GM19468 (cell line): ENCODE data around the gene EPHA10.
"Not testable (repeated sequence)": the region's sequence is repeated elsewhere in the genome, so short reads cannot be mapped to it uniquely, and the experiment has no call there.

Experiments
- ATAC-seq: cut with Tn5 transposase; IDR thresholded peaks from one replicate; pipeline ENCODE4 v1.9.1; 2021; ENCODE audit warnings: mild to moderate bottlenecking, moderate library complexity, moderate number of reproducible peaks; ENCODE audit not compliant: unreplicated experiment; ENCODE audit errors: extremely low read depth

Gene EPHA10

DNA sequence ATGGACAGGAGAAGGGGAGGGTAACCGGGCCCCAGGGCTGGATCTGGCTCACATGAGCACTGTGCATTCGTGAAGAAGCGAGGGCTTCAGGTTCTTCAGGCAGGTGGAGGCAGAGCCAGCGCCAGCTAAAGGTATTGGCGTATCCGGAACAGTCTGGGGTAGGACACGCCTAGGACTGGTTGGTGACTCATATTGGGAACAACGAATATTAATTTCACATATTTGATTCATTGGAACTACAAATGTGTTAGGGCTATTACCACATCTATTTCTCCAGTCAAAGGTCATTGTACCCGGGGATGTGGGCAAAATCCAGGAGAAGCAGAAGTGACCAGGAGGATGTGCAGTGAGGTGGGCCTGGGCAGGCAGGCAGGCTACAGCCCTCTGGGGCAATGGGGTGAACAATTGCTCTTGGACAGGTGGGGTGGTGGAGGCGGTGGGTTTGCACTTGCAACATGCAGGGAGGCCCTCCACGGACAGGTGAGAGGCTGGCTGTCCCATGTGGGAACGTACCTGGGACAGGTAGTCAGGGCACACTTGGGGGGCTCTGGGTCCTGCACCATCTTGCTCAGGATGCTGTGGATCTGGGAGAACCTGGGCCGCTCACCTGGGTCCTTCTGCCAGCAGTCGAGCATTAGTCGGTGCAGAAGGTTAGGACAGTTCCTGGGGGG is 45.9 kb downstream of the EPHA10 start:
- ATAC-seq: no peak

DNA sequence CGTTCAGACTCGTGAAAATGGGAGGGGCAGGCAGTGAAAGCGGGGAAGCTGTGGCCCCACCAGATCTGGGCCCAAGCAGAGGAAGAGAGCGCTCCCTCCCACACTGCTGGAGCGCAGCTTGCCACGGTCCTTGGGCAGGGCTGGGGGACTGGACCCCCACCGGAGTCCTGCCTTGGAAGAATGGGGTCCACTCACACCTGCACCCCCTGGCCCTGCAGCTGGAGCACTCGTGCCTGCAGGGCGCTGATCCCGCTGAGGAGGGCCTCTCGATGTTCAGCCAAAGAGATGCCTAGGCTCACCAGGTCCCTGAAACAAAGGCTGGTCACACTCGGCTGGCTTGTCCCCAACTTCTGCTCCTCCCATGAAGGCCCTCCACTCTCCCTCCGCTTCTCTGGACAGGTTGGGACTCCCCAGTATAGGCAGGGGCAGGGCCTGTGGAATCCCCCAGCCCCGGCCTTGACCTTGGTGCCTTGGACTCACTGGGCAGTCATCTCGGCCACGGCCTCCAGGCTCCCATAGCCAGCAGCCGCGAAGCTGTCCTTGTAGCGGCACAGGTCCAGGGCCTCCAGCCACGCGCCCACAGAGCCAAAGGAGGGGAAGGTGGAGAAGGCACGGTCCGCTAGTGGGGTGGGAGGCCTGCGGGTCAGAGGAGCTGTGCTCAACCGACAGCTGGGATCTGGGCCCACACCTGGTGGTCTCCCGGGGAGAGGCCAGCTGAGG is 46.6 kb downstream of the EPHA10 start:
- no peak for ATAC-seq

DNA sequence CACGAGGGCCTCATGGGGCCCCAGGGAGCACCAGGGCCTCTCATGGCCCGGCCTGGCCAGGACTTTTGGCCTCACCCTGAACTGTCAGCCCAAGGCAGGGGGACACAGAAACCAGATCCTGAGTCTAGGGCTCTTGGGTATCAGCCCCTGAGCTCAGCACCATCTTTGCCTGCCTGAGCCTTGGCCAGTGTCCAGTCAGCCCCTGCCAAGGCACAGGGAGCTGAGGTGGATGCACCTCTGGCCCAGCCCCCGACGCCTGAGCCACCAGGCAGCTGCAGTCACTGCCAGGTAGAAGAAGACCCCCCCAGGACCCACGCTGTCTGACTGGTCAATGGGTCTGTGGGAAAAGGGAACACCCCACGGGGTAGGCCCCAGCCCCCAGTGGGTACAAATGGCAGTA is 47.3 kb downstream of the EPHA10 start:
- no peak for ATAC-seq

DNA sequence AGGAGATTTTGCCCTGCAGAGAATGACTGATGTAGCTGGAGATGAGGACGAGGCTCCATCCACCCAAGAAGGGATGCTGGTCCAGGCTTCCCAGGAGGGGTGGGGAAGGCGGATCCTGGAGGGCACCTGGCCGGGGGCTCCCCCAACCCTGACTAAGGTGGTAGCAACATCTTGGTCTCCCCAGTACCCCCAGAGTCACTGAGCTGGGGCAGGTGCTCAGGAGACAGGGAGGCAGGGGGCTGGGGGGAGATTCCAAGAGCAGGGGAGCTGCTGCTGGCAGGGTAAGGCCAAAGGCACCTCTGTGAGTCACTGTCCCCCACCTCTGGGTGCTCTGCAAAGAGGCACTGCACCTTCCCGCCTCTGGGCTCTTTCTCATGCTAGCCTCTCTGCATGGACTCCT is 48.6 kb downstream of the EPHA10 start:
- ATAC-seq: no peak

DNA sequence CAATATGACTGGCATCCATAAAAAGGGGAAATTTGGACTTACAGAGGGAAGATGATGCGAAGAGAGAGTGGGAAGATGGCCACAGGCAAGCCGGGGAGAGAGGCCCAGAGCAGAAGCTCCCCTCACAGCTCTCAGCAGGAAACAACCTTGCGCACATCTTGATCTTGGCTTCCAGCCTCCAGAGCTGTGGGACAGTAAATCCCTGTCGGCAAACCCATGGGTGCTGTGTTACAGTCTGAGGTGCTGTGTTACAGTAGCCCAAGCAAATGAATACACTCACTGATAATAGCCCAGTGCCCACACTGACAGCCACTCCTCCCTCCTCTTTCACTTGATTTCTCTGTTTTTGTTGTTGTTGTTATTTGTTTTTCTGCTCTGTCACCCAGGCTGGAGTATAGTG is 50.2 kb downstream of the EPHA10 start:
- no peak for ATAC-seq

DNA sequence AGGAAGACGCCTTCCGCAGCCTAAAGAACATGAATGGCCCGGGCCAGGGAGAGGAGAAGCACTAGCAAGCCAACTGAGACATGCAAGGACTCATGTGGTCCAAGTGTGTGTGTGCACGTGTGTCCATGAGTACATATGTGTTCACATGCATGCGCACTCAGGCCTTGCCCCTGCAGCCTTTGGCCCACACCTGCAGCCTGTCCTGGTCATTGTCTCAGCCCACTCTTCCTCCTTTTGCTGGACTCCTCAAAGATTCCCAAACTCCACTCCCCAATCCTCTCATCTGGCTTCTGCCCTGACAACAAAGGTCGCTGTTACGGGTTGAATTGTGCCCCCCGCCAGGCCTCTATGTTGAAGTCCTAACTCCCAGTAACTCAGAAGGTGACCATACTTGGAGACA is 50.7 kb downstream of the EPHA10 start:
- ATAC-seq: no peak

DNA sequence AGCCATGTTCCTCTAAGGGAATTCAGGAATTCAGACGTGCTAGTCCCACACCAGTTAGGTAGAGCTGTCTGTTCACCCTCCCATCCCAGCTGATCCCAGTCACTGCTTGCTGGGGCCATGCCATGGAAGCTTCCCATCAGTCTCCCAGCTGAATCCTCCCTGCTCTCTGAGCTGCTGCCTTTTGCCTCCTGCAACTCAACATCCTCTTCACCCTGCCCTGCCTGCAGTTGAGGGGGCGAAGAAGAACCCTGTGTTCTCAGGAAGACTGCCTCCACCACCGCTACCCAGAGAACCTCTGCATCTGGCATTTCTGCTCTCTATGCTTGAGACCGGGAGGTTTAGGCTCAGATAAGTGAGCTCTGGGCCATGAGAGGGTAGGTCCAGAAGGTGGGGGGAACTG is 56.4 kb downstream of the EPHA10 start:
- ATAC-seq: no peak

DNA sequence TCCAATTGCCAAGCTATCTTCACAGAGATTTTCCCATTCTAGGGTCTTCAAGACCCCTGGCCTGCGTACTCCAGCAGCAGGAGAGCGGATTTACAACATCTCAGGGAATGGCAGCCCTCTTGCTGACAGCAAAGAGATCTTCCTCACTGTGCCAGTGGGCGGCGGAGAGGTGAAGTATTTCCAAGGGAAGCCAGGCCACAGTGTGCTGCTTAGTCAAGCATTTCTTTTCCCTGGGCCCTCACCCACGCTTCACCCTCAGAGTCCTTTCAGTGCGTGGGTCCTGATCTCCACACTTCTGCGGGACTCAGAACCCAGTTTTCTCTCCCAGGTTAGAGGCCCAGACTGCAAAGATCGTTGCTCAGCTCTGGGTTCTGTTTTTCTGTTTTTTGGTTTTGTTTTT is 59.5 kb downstream of the EPHA10 start:
- no peak for ATAC-seq

DNA sequence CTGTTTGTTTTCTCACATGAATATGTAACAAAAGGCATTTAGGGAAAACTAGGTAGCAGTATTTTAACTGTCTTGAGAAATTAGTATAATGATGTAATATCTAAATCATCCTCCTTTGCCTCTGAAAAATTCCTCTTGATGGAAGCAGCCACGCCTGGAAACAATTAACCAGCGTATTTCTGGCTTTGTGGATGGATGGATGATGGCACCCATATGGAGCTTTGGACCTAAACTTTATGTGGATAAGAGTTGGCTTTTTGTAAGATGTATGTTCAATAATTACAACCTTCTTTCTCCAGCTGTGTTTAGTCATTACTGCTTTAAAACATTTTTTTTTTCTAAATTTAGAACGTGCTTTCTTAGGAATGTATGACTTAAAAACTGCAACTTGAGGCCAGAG is 60.0 kb downstream of the EPHA10 start:
- ATAC-seq: no peak

DNA sequence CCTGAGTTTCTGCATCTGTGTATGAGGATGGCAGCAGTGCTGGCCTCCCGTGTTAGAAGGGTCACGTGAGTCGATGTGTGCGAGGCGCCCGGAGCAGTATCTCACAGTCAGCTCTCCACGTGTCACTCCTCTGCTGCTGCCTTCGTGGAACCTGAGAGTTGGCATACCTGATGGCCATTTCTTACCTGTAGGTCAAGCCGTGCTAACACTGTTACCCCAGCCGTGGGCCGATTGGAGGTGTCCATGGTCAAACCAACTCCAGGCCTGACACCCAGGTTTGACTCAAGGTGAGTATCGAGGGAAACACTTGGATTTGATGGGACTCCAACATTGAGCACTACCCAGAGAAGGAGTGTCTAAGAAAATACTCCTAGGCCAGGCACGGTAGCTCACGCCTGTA is 61.9 kb downstream of the EPHA10 start:
- no peak for ATAC-seq

DNA sequence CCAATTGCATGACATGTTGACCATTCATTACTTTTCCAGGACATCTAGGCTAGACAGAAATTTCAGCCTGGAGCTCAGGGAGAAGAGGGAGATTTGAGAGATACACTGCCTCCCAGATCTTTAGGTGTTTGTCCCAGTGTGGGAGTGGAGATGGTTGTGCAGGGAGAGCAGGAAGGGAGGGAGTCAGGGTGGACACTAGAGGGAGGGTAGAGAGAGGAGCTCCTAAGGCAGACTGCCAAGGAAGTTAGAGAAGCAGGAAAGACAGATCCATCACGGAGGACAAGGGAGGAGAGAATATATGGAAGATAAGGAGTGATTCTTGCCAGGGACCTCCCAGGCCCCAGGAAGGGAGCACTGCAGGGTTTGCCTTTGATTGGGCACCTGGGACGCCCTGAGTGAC is 63.9 kb downstream of the EPHA10 start:
- no peak for ATAC-seq

DNA sequence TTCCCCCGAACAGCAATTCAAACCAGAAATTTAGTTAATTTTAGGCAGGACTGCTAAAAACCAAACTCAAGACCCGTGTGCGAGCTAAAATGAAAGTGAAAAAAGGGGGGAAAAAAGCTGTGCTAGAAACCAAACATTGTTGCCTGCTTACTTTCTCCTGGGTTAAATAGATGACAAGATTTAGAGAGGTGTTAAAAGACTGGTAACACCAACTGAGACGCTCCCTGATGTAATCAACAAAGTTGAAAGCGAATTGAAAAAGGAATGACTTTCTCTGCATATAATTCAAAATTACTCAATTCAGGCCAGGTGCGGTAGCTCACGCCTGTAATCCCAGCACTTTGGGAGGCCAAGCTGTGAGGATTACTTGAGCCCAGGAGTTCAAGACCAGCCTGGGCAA is 65.8 kb downstream of the EPHA10 start:
- no peak for ATAC-seq

DNA sequence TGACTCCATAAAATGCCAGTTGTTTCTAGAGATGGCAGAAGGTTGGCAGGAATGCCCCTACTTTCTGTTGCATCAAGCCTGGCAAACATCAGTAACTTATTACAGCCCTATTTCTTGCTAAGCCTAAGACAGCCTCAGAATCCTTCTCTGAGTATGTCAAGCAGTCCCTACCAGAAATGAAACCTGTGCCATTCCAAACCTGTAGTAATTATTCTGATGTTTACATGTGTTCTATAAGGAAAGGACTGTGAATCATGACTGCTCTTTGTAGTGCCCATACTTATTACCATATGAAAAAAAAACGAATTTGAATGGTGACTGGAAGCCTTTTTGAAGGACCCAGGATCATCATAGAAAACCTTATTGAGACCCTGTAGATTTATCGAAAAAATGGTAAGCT is 67.2 kb downstream of the EPHA10 start:
- ATAC-seq: no peak

DNA sequence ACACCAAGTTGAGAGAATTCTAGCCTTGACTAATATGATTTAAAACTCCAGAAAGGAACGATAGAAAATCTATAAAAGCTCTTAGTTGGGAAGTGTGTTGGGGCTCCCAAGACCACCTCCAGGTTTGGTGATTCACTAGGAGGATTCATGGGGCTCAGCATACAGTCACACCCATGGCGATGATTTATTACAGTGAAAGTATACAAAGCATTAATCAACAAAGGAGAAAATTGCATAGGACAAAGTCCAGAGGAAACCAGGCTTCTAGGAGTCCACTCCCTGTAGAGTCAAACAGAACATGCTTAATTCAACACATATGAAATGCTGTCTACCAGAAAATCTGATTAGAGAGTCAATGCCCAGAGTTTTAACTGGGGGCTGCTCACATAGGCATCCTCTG is 67.8 kb downstream of the EPHA10 start:
- no peak for ATAC-seq

DNA sequence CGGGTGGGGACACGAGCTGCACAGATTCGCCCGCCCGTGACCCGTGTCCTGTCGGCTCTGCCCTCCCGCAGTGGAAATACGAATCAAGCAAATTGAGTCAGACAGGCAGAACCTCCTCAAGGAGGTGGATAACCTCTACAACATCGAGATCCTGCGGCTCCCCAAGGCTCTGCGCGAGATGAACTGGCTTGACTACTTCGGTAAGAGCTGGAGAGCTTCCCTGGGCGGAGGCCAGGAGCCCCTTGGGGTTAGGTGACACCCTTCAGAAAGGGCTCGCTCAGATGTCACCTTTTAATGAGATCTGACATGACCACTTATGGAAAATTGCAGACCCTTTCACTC is 72.1 kb downstream of the EPHA10 start:
- no peak for ATAC-seq

DNA sequence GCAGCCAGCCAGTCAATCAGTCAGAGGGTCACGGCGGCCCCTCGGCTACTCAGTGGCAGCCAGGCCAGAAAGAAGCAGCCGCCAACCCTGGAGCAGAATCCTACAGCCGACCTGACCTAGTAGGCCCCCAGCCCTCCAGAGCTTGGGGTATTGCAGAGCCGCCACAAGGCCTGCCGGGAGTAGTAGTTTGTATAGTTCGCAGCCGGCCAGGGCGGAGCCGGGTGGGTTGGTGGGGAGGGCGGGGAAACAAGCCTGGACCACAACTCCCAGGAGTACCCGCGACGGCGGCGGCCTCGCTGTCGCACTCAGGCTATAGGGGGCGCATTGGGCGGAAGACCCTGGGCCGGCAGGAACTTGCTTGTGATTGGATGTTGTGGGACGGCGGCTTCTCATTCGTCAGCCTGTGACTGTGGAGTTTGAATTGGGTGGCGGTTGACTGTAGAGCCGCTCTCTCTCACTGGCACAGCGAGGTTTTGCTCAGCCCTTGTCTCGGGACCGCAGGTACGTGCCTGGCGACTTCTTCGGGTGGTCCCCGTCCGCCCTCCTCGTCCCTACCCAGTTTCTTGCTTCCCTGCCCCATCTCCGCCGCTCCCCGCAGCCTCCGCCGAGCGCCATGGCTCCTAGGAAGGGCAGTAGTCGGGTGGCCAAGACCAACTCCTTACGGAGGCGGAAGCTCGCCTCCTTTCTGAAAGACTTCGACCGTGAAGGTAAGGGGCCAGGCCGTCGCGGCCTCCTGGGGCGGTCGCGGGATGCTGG is 72.7 kb downstream of the EPHA10 start, which contains the start of gene CDCA8:
TSS of gene CDCA8 (plus strand) at position 439 of the 756 bp plus-strand sequence. CDS start at position 614, 175 bp downstream.
- peak; percentile 82 for ATAC-seq

DNA sequence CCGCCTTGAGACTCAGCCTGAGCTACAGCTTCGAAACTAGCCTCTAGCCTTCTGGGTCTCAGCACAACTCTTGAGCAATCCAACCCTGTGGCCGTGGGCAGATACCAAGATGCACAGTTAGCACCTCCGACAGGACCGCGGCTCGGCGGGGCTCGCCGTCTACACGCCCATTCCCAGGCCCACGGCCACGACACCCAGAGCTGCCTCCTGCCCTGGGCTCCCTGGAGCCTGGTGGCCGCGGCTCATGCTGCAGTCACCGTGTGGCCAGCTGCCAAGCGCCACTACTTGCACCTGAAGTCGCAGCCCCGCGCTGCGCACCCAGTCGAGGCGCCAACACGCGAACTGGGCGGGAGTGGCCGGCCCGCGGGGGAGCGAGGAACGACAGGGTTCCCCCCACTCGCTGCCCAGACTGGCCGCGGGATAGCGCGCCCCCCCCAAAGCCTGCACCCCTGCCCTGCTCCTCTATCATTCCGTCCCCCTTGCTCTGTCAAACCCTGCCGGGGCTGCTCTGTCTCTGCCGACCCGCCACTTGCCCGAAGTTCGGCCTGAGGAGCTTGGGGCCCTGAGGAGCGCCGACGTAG is 73.3 kb downstream of the EPHA10 start:
- ATAC-seq: no peak

DNA sequence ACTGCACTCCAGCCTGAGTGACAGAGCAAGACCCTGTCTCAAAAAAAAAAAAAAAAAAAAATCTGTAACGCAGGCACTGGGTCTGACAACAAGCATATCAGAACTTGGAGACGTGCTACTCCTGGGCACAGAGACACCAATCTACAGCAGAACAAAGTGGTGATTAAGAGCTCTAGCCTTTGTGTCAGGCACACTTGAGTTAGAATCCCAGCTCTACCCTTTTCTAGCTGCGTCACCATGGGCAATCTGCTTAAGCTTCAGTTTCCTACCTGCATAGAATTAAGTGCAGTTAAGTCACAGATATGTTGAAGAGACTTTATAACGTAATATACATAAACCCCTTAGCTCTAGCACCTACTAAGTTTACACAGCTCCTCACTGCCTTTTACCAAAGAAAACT is 76.0 kb downstream of the EPHA10 start:
- ATAC-seq: no peak

DNA sequence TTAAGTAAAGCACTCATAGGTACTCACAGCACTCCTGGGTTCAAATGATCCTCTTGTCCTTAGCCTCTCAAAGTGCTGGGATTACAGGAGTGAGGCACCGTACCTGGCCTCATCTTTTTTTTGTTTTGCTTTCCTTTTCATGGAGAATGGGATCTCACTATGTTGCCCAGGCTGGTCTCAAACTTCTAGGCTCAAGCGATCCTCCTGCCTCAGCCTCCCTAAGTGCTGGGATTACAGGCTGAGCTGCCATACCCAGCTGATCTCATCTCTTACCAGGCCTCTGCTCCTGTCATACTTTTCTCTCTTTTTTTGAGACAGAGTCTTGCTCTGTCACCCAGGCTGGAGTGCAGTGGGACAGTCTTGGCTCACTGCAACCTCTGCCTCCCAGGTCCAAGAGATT is 77.2 kb downstream of the EPHA10 start:
- not testable (repeated sequence) for ATAC-seq

DNA sequence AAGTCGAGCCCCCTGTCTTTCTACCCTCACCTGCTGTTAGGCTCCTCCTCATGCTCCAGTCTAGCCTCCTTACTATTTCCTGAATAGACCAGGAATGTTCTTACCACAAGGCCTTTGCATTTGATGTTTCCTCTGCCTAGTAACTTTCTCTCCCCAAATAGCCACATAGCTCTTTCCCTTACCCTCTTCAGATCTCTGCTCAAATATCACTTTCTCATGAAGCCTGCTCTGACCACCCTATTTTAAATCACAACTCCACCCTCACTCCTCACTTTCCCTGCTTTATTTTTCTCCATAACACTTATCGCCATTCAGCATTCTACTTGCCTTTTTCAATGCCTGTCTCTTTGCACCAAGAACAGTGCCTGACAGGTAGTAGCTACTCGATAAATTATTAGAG is 79.2 kb downstream of the EPHA10 start:
- ATAC-seq: no peak

DNA sequence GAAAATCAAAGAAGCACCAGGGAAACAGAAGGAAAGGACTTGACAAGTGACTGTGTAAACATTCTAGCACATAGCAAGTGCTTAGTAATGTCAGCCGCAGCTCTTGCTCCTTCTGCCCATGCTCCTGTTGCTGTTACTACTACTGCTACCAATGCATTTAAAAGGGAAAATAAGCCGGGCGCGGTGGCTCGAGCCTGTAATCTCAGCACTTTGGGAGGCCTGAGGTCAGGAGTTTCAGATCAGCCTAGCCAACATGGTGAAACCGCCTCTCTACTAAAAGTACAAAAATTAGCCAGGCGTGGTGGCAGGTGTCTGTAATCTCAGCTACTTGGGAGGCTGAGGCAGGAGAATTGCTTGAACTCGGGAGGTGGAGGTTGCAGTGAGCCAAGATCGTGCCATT is 80.7 kb downstream of the EPHA10 start:
- not testable (repeated sequence) for ATAC-seq
